Measurements from ENCODE around the gene ZFR. TPM values are rescaled to one million over a fixed set of nuclear protein-coding genes. Genes with fewer than 3 reads are reported as not detected.

Gene ZFR
- total RNA-seq, 4 donors from 2014 or later = 35.6 to 64.1 (median 57.4) TPM

DNA sequence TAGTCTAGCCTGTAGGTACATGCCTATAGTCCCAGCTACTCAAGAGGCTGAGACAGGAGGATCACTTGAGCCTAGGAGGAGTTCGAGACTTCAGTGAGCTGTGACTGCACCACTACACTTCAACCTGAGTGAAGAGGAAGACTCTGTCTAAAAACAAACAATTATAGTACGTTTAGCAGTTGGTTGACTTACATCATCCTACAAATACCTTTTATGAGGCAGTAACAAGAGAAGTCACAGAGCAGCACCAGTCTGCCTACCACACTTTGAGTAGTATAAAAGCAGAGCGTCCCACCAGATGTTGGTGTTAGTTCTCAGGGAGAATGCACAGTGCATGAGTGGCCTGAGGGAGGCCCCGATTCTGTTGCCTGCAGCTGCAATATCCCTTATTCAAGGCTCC is 16.1 kb downstream of the ZFR start:
- Histone ChIP-seq H3K27me3 (no peaks in the 10 kb centered on the region), H3K27ac (no peak overlapping the region), H3K9me3 (peaks cover 9 to 11% of the 10 kb centered on the region in 2 donors), H3K4me1 (peaks cover 0 to 23% (median 9%) of the 10 kb centered on the region in 4 donors), H3K36me3 (peaks cover 0 to 21% (median 4%) of the 10 kb centered on the region in 4 donors), H3K4me3 (no peak overlapping the region)
- intact Hi-C loops (cut with DNase I; ENCODE audit: low total_unique reads) (no loop called here), in situ Hi-C loops (cut with MboI; ENCODE audit: low pct_ligation_motif_present in 1 of 4, low pct_unique_long_range_greater_than_20kb in 1 of 4, low sequenced_read_pairs in 3 of 4) (no loop called here)
- WGBS, 2 donors (ENCODE audit: low coverage in 1 of 2) = 79% methylated on average over 4 of the region's 4 CpGs; no CpG with 5 or more reads in 1 of the 2 donors
- DNase-seq = no peak
- TF ChIP-seq, protein P1, sequence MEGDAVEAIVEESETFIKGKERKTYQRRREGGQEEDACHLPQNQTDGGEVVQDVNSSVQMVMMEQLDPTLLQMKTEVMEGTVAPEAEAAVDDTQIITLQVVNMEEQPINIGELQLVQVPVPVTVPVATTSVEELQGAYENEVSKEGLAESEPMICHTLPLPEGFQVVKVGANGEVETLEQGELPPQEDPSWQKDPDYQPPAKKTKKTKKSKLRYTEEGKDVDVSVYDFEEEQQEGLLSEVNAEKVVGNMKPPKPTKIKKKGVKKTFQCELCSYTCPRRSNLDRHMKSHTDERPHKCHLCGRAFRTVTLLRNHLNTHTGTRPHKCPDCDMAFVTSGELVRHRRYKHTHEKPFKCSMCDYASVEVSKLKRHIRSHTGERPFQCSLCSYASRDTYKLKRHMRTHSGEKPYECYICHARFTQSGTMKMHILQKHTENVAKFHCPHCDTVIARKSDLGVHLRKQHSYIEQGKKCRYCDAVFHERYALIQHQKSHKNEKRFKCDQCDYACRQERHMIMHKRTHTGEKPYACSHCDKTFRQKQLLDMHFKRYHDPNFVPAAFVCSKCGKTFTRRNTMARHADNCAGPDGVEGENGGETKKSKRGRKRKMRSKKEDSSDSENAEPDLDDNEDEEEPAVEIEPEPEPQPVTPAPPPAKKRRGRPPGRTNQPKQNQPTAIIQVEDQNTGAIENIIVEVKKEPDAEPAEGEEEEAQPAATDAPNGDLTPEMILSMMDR (IDR thresholded peaks at IDR 0.05) = no peak
- TF ChIP-seq EP300 (IDR thresholded peaks at IDR 0.05; ENCODE audit: low read depth) (no peak), POLR2AphosphoS5 (IDR thresholded peaks at IDR 0.05) (no peak), POLR2A (IDR thresholded peaks at IDR 0.05) (no peak)

DNA sequence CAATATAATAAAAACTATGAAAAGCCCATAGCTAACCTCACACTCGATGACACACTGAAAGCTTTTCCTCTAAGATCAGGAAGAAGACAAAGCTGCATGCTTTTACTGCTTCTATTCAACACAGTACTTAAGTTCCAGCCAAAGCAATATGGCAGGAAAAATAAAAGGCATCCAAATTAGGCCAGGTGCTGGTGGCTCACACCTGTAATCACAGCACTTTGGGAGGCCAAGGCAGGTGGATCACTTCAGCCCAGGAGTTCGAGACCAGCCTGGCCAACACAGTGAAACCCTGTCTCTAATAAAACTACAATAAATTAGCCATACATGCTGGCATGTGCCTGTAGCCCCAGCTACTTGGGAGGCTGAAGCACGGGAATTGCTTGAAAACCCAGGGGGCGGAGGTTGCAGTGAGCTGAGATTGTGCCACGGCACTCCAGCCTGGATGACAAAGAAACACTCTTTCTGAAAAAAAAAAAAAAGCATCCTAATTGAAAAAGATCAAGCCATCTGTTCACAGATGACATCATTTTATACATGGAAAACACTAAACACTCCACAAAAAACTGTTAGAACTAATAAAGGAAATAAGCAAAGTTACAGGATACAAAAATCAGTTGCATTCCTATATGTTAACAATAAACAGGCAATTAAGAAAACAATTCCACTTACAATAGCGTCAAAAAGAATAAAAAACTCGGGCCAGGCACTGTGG is 17.9 kb downstream of the ZFR start:
- TF ChIP-seq POLR2AphosphoS5 (IDR thresholded peaks at IDR 0.05) = no peak
- TF ChIP-seq, protein P1 (IDR thresholded peaks at IDR 0.05) = no peak
- no peak for TF ChIP-seq POLR2A (IDR thresholded peaks at IDR 0.05)
- TF ChIP-seq EP300 (IDR thresholded peaks at IDR 0.05; ENCODE audit: low read depth) = no peak
- no peak overlapping the region for H3K4me3 ChIP-seq
- H3K36me3 ChIP-seq = peaks cover 0 to 21% (median 4%) of the 10 kb centered on the region in 4 donors
- 91 to 98% methylated on average over 5 to 7 of the region's 7 CpGs for WGBS, 2 donors (ENCODE audit: low coverage in 1 of 2)
- intact Hi-C loops (cut with DNase I; ENCODE audit: low total_unique reads) (no loop called here), in situ Hi-C loops (cut with MboI; ENCODE audit: low pct_ligation_motif_present in 1 of 4, low pct_unique_long_range_greater_than_20kb in 1 of 4, low sequenced_read_pairs in 3 of 4) (no loop called here)
- no peaks in the 10 kb centered on the region for H3K27me3 ChIP-seq
- H3K4me1 ChIP-seq = peaks cover 0 to 23% (median 9%) of the 10 kb centered on the region in 4 donors
- DNase-seq = no peak
- no peak overlapping the region for H3K27ac ChIP-seq
- peaks cover 9 to 11% of the 10 kb centered on the region in 2 donors for H3K9me3 ChIP-seq

DNA sequence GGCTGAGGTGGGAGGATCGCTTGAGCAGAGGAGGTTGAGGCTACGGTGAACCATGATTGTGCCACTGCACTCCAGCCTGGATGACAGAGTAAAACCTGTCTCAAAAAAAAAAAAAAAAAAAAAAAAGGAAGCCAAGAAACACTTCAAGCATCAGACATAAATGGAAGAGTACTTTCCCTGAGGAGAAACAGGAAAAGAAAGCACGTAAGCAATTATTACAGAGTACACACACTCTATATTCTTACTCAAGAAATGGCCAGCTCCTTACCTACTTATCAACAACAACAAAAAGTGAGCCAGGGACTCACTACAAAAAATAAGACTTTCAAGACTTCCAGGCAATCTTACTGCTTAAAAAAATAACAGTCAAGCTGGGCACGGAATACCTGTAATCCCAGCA is 21.8 kb downstream of the ZFR start:
- no peak for DNase-seq
- Histone ChIP-seq H3K4me1 (peaks cover 0 to 17% (median 14%) of the 10 kb centered on the region in 4 donors), H3K27me3 (no peaks in the 10 kb centered on the region), H3K9me3 (peaks cover 9 to 11% of the 10 kb centered on the region in 2 donors), H3K4me3 (no peak overlapping the region), H3K36me3 (peaks cover 0 to 18% (median 8%) of the 10 kb centered on the region in 4 donors), H3K27ac (no peak overlapping the region)
- in situ Hi-C loops (cut with MboI; ENCODE audit: low pct_ligation_motif_present in 1 of 4, low pct_unique_long_range_greater_than_20kb in 1 of 4, low sequenced_read_pairs in 3 of 4) = no loop called here
- 89 to 90% methylated on average over 4 of the region's 4 CpGs for WGBS, 2 donors (ENCODE audit: low coverage in 1 of 2)
- TF ChIP-seq POLR2A (IDR thresholded peaks at IDR 0.05) = no peak
- TF ChIP-seq, protein P1 (IDR thresholded peaks at IDR 0.05) = no peak
- no peak for TF ChIP-seq EP300 (IDR thresholded peaks at IDR 0.05; ENCODE audit: low read depth)
- TF ChIP-seq POLR2AphosphoS5 (IDR thresholded peaks at IDR 0.05) = no peak
- intact Hi-C loops (cut with DNase I; ENCODE audit: low total_unique reads) = no loop called here

DNA sequence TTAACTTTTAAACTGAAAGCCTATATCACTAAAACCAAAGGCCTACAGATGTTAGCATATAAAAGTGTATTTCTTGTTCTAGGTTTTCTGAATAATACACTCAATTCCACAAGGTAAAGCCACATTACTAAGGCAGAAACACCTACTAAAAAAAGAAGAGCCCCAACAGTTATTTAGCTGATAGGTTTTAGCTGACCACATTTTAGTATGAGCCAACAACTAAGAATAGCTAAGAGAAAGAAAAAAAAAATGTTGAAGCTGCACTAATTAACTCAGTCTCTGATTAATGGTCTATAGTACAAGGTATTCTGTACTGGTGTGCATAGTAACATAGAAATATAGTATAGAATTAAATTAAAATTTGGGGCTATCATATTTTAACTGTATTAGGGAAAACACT is 23.5 kb downstream of the ZFR start:
- Histone ChIP-seq H3K36me3 (peaks cover 0 to 17% (median 7%) of the 10 kb centered on the region in 4 donors), H3K27ac (no peak overlapping the region), H3K27me3 (no peaks in the 10 kb centered on the region), H3K4me3 (no peak overlapping the region), H3K9me3 (peaks cover 0 to under 1% of the 10 kb centered on the region in 2 donors), H3K4me1 (peaks cover 0 to 17% (median 14%) of the 10 kb centered on the region in 4 donors)
- TF ChIP-seq POLR2AphosphoS5 (IDR thresholded peaks at IDR 0.05) (no peak), POLR2A (IDR thresholded peaks at IDR 0.05) (no peak), EP300 (IDR thresholded peaks at IDR 0.05; ENCODE audit: low read depth) (no peak)
- TF ChIP-seq, protein P1 (IDR thresholded peaks at IDR 0.05) = no peak
- in situ Hi-C loops (cut with MboI; ENCODE audit: low pct_ligation_motif_present in 1 of 4, low pct_unique_long_range_greater_than_20kb in 1 of 4, low sequenced_read_pairs in 3 of 4) = no loop called here
- DNase-seq = no peak
- intact Hi-C loops (cut with DNase I; ENCODE audit: low total_unique reads) = no loop called here
